A204.1 (cell line): ENCODE measurements around the gene REXO2.

ENCODE experiments used
- FAIRE-seq: peaks from 2 replicates; lab custom pipeline; 2012; peaks lifted over from hg19 to GRCh38; lab: Jason Lieb, UNC

REXO2 gene

GRCh38 chr11:114439229-114440120, at the start of gene REXO2:
REXO2 (plus strand) TSS chr11:114439467; CDS start chr11:114439529, 62 bp downstream.
- peak; percentile 86 for FAIRE-seq

GRCh38 chr11:114392735-114393667, 46.3 kb upstream of the REXO2 start:
- FAIRE-seq, result no peak

DNA sequence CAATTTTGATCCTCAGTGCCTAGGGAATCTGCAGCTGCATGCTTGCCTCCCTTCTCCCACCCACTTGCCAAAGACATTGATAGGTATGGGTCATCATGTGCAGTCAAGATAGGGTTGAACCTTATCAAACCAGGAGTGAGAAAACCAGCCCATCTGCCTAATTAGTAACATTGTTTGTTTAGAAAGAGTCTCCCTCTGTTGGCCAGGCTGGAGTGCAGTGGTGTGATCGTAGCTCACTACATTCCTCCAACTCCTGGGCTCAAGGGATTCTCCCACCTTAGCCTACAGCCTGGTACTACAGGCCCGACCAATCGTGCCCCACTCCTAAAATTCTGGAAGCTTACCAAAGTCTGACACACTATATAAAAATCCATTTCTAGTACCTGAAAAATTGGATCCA, 43.5 kb upstream of the REXO2 start:
- FAIRE-seq, result no peak

DNA sequence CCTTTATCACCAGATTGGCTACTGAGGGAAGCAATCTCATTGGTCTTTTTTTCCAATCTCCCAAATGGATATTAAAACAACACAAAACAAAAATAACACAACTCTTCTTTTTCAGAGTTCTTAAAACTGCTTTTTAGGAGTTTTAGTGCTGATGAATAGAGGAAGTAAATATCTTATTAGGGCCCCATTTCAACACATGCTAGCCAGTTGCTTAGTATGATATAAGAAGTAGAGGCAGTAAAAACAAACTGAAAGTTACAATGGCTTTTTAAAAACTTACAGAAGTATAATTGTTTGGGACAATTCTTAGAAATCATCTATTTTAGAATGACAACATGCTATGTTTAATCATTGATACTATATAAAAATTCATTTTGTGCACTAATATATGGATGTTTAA, 42.4 kb upstream of the REXO2 start:
- no peak for FAIRE-seq

DNA sequence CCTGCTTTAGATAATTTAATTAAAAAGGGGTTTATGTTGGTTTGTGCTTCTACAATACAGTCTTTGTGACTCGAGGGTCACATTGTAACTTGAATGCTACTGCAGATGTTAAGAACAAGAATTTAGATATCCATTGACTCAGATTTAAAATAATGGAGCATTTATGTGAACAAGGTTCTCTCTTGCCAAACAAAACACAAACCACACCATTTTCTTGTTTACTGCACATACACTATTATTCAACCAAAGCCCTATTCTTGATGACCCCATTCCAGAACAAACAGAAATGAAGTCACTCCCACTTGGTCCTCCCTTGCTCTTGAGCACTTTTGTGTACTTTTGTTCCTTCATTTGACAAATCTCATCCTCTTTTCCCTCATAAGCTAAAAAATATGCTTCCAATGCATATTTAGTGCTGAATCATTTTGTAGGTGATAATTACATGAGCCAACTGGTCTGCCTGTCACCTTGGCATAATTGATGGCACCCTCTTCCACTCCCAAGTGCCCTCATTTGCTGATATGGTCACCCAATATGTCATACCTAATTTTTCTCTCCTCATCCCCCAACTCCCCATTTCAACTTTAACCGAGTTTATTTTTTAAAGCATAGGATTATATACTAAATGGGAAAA, 41.8 kb upstream of the REXO2 start:
- FAIRE-seq, result no peak

- no peak for FAIRE-seq
Measured at GRCh38 chr11:114398303-114398920, 40.9 kb upstream of the REXO2 start.

- no peak for FAIRE-seq
Measured at GRCh38 chr11:114399490-114400215, 39.6 kb upstream of the REXO2 start.

GRCh38 chr11:114400216-114400914, 38.9 kb upstream of the REXO2 start, which contains the start of the genes C11orf71 and RBM7:
C11orf71 (minus strand) TSS chr11:114400511; CDS start chr11:114400331, 180 bp downstream.
RBM7 (plus strand) TSS chr11:114400666; CDS start chr11:114400672, 6 bp downstream.
- FAIRE-seq, result peak; percentile 92

GRCh38 chr11:114400915-114401223, 38.4 kb upstream of the REXO2 start:
- no peak for FAIRE-seq

- no peak for FAIRE-seq
Measured at GRCh38 chr11:114401311-114401710, 38.0 kb upstream of the REXO2 start.

DNA sequence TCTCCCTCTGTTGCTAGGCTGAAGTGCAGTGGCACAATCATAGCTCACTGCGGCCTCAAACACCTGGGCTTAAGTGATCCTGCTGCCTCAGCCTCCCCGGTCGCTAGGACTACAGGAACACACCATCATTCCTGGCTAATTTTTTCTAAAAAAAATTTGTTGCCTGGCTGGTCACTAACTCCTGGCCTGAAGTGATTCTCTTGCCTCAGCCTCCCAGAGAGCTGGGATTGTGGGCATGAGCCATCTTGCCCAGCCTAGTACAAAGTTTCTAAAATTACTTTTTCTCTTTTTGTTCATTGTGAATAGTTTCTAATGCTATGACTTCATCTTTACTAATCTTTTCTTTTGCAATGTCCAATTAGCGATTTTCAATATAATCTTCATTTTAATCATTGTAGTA, 26.3 kb upstream of the REXO2 start:
- no peak for FAIRE-seq

DNA sequence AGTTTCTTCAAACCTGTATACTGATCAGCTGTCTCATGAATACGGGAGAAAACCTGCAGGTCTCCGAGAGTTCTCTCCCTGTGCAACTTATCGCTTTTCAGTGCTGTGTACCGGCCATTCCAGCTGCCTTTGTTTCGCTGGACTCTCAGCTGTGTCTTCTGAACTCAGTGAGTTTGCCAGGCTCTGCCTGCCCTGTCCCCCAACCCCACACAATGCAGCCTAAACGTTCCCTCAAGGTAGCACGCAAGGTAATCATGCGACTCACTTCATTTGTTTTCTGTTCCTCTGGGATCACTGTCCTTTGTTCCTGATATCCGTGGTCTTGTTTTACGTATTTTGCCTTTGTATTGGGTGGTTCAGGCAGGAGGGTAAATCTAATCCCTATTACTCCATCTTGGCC, 25.3 kb upstream of the REXO2 start:
- no peak for FAIRE-seq

DNA sequence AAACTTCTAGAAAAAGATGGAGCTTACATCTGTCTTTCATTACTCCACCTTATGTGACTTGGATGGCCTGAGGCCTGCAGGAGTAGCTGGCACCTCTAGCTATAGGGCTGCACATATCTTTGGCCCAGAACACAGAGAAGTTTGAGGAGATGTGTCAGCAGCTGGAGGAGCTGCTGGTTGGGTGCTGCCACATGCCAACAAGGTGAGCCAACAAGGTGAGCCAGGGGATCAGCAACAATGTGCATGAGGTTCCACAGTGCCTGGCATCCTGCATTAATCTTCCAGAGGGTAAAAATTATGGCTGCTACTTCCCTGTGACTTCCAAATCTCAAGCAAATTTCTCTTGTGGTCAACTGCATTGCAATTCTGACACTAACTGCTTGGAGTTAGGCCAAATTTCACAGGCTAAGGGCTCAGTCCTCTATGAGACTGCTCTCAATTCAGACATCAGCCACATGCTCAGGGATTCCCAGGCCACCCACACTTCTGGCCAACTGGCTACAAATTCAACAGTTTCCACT, 22.8 kb upstream of the REXO2 start:
- FAIRE-seq, result no peak

GRCh38 chr11:114426280-114426679, 13.0 kb upstream of the REXO2 start:
- FAIRE-seq, result no peak

DNA sequence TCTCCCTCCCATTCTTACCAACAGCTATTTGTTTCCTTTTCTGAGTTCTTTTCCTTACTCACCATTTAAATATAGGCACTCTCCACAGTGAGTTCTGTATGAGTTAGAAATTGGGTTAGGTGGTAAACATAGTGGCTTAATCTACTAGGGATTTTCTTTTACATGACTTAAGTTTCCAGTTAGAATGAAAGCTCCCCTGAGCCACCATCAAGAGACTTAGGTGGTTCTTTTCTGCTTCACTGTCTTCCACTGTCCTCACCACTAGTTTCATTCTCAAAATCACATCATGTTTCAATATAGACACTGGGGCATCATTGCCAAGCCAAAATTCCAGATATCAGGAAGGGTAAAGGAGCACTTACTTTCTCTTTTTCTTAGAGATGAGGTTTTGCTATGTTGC, 9.0 kb upstream of the REXO2 start:
- FAIRE-seq, result no peak

GRCh38 chr11:114432893-114433292, 6.4 kb upstream of the REXO2 start:
- FAIRE-seq, result no peak

DNA sequence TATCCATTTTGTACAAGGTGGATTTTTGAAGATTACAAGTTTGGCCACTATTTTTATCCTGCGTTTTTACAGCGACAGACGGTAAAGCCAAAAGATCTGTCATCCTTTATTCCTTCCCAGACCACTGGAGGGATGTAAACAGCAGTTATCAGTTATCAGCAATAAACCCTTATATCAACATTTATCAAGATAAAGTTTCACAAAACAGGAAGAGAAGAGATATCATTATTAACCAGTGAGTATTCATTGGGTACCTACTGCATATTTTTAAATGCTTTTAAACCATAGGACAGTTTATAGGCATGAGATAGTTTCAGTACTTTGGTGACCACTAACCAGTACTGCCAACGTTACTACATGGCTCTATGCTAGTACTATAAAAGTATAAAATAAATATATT, 5.9 kb upstream of the REXO2 start:
- FAIRE-seq, result no peak

DNA sequence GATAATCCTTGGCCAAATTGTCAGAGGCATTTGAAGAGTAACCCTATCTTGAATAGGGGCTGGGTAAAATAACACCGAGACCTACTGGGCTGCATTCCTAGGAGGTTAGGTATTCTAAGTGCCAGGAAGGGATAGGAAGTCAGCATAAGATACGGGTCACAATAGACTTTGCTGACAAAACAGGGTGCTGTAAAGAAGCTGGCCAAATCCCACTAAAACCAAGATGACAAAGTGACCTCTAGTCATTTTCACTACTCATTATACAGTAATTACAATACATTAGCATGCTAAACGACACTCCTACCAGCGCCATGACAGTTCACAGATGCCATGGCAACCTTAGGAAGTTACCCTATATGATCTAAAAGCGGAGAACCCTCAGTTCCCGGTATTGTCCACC, 964 bp upstream of the REXO2 start:
- FAIRE-seq, result no peak

DNA sequence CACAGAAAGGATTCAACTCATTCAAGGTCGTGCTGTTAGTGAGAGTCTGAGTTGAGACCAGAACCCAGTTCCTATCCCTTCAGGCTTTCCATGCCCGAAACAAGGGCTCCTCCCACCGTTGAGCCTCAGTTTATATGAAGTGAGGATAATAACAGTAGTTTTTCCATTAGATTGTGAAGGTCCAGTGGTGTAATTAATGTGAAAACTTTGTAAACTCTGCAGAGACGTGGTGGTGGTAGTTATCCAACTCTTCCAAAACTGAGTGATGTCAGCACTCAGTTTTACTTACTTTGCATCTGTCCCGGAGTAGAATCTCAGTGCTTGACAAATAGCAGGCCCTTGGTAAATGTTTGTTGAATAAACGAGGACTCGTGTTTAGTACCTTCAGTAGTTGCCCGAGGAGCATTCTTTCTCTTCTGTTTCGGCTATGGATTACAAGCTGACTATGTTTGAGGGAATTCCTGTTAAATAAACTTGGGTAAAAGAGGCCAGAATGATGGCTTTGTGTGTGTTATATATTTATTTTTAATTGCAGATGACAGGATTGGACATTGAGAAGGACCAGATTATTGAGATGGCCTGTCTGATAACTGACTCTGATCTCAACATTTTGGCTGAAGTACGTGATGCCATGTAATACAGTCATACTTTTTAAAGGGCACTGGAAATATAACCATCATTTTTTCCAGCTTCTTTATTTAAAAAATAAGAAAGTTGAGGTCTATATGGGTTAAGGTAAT, 1.0 kb downstream of the REXO2 start:
- FAIRE-seq, result no peak
